SK-N-SH (cell line): ENCODE measurements around the gene B4GALNT1.

Experiments
- EZH2phosphoT487 ChIP-seq: fragments of 200-600 bp; sonication (generic); IDR thresholded peaks from 2 replicates; pipeline ENCODE4 v1.6.1; 2017; ENCODE audit warnings: low read depth, mixed run types, mild to moderate bottlenecking, antibody characterized with exemption, moderate library complexity, borderline replicate concordance
- FOXJ3 ChIP-seq: sonication (generic); formaldehyde crosslinking; IDR thresholded peaks from 2 replicates; pipeline ENCODE4 v1.5.1; 2020; ENCODE audit warnings: mild to moderate bottlenecking, missing genetic modification reagents
- YY1 ChIP-seq: IDR thresholded peaks from 2 replicates; pipeline ENCODE4 v1.4.0; 2012; ENCODE audit warnings: low read depth, mild to moderate bottlenecking
- TF ChIP-seq, protein P1 (sequence below): fragments of 200-600 bp; sonication (generic); IDR thresholded peaks from 2 replicates; pipeline ENCODE4 v1.6.1; 2017; ENCODE audit warnings: antibody characterized with exemption, mild to moderate bottlenecking, moderate library complexity
- TF ChIP-seq, protein P2 (sequence below): IDR thresholded peaks from 2 replicates; pipeline ENCODE4; 2012

DNA sequence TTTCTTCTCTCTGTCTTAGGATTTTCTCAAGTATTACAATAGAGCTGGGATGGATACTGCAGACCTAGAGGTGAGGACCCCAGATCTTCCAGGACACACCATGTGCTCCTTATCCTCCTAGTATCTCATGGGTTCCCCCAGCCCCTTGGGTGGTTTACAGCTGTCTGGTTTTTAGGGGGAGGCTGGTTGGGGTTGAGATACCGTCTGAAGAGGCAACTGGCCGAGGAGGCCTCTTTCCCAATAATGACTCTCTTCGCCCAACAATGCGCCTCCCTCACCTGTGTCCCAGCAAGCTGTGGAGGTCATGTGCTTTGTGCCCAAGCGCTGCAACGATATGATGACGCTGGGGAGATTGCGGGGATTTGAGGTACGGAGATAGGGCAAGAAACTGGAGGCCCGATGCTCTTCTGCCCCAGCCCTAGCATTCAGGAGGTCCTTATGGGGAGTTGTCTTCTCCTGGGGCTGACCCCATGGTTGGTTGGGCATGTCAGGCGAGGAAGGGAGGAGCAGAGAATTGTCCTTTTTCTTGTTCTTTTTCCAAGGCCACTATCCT, 18.0 kb downstream of the B4GALNT1 start:
- TF ChIP-seq, protein P1, sequence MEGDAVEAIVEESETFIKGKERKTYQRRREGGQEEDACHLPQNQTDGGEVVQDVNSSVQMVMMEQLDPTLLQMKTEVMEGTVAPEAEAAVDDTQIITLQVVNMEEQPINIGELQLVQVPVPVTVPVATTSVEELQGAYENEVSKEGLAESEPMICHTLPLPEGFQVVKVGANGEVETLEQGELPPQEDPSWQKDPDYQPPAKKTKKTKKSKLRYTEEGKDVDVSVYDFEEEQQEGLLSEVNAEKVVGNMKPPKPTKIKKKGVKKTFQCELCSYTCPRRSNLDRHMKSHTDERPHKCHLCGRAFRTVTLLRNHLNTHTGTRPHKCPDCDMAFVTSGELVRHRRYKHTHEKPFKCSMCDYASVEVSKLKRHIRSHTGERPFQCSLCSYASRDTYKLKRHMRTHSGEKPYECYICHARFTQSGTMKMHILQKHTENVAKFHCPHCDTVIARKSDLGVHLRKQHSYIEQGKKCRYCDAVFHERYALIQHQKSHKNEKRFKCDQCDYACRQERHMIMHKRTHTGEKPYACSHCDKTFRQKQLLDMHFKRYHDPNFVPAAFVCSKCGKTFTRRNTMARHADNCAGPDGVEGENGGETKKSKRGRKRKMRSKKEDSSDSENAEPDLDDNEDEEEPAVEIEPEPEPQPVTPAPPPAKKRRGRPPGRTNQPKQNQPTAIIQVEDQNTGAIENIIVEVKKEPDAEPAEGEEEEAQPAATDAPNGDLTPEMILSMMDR = no peak
- TF ChIP-seq, protein P2, sequence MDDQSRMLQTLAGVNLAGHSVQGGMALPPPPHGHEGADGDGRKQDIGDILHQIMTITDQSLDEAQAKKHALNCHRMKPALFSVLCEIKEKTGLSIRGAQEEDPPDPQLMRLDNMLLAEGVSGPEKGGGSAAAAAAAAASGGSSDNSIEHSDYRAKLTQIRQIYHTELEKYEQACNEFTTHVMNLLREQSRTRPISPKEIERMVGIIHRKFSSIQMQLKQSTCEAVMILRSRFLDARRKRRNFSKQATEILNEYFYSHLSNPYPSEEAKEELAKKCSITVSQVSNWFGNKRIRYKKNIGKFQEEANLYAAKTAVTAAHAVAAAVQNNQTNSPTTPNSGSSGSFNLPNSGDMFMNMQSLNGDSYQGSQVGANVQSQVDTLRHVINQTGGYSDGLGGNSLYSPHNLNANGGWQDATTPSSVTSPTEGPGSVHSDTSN = no peak
- TF ChIP-seq EZH2phosphoT487 (no peak), FOXJ3 (no peak), YY1 (no peak)
